Left ventricle myocardium inferior (tissue), 1 donor: ENCODE measurements around the gene ADAMTSL2. TPM values are rescaled to one million over a fixed set of nuclear protein-coding genes. Genes with fewer than 3 reads are reported as not detected.

Experiments
- DNase-seq: peaks from one replicate; pipeline ENCODE4 v3.0.0-alpha.2; 2020
- H3K27ac ChIP-seq: fragments of 200-600 bp; replicated peaks from 2 replicates; pipeline ENCODE4 v1.8.0; 2021
- H3K27me3 ChIP-seq: fragments of 200-600 bp; 2 replicates; pipeline ENCODE4 v1.8.0; 2021; ENCODE audit warnings: low read depth
- H3K36me3 ChIP-seq: fragments of 200-600 bp; 2 replicates; pipeline ENCODE4 v1.8.0; 2021
- H3K4me1 ChIP-seq: fragments of 200-600 bp; 2 replicates; pipeline ENCODE4 v1.8.0; 2021
- H3K4me3 ChIP-seq: fragments of 200-600 bp; 2 replicates; pipeline ENCODE4 v1.8.0; 2021; ENCODE audit warnings: mild to moderate bottlenecking, moderate library complexity
- H3K9me3 ChIP-seq: fragments of 200-600 bp; replicated peaks from 2 replicates; pipeline ENCODE4 v1.8.0; 2021
- CTCF ChIP-seq: fragments of 200-600 bp; IDR thresholded peaks from 2 replicates; pipeline ENCODE4 v1.8.0; 2021; ENCODE audit warnings: antibody characterized with exemption, mild to moderate bottlenecking, borderline replicate concordance
- intact Hi-C: fragments of 100-400 bp; cut with micrococcal nuclease; formaldehyde crosslinking; loops from one replicate; pipeline ENCODE4 v1.11.0; 2022
- total RNA-seq: library from RNA; stranded (reverse); fragmentation: NEBNext Ultra II Directional; extraction: Animal tissue kit (Norgen Biotek cat#: 25700); gene quantifications from one replicate; pipeline ENCODE4 v1.2.1, GENCODE V29; 2021
- donor health status: DM: no; HTN: yes; CAD: no; lungs with severe emphysema.

Gene ADAMTSL2
- total RNA-seq, 1 donor from 2014 or later = 6.0 TPM

GRCh38 chr9:133610845-133611244 is 76.3 kb downstream of the ADAMTSL2 start:
- H3K27ac ChIP-seq = no peak overlapping the region
- no peaks in the 10 kb centered on the region for H3K4me1 ChIP-seq
- no peak overlapping the region for H3K4me3 ChIP-seq
- no peak for TF ChIP-seq CTCF
- intact Hi-C loops = no loop called here
- no peaks in the 10 kb centered on the region for H3K9me3 ChIP-seq
- H3K27me3 ChIP-seq = peaks cover 100% of the 10 kb centered on the region
- H3K36me3 ChIP-seq = no peaks in the 10 kb centered on the region
- no peak for DNase-seq

- Histone ChIP-seq H3K36me3 (no peaks in the 10 kb centered on the region), H3K4me1 (no peaks in the 10 kb centered on the region), H3K27me3 (peaks cover 100% of the 10 kb centered on the region), H3K4me3 (no peak overlapping the region), H3K9me3 (no peaks in the 10 kb centered on the region), H3K27ac (no peak overlapping the region)
- no peak for DNase-seq
- no peak for TF ChIP-seq CTCF
- intact Hi-C loops = no loop called here
These were observed 77.5 kb downstream of the ADAMTSL2 start for GRCh38 chr9:133612051-133612450.

GRCh38 chr9:133612816-133613215 is 78.3 kb downstream of the ADAMTSL2 start:
- no peak overlapping the region for H3K4me3 ChIP-seq
- intact Hi-C loops = no loop called here
- H3K27me3 ChIP-seq = peaks cover 100% of the 10 kb centered on the region
- peak; percentile 6 for DNase-seq
- no peaks in the 10 kb centered on the region for H3K4me1 ChIP-seq
- TF ChIP-seq CTCF = no peak
- H3K27ac ChIP-seq = no peak overlapping the region
- H3K36me3 ChIP-seq = no peaks in the 10 kb centered on the region
- H3K9me3 ChIP-seq = no peaks in the 10 kb centered on the region

- intact Hi-C loops = no loop called here
- no peak for TF ChIP-seq CTCF
- peaks cover 100% of the 10 kb centered on the region for H3K27me3 ChIP-seq
These were observed 78.9 kb downstream of the ADAMTSL2 start for GRCh38 chr9:133613432-133613831.

DNA sequence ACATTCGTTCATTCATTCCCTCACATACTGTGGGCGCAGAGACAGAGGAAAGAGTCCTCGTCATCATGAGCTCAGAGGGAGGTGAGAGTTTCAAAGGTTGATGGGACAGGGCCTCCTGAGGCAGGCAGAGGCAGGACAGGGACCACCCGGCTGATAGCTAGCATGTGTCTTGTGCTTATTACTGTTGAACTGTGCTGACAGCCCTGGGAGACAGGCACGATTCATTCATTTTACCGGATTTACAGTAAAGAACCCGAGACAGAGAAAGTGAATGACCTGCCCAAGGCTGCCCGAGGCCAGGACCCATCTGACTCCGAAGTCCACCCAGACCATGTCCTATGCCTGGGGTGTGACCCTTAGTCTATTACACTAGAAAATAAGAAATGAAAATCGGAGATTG is 79.6 kb downstream of the ADAMTSL2 start:
- peak; percentile 1 for DNase-seq
- H3K4me1 ChIP-seq = no peaks in the 10 kb centered on the region
- TF ChIP-seq CTCF = no peak
- no peak overlapping the region for H3K4me3 ChIP-seq
- intact Hi-C loops = no loop called here
- no peaks in the 10 kb centered on the region for H3K36me3 ChIP-seq
- no peaks in the 10 kb centered on the region for H3K9me3 ChIP-seq
- H3K27me3 ChIP-seq = peaks cover 100% of the 10 kb centered on the region
- H3K27ac ChIP-seq = no peak overlapping the region

More at GRCh38 chr9:133613432-133613831, 78.9 kb downstream of the ADAMTSL2 start:
- DNase-seq = peak; percentile 3
- no peaks in the 10 kb centered on the region for H3K9me3 ChIP-seq
- H3K4me3 ChIP-seq = no peak overlapping the region
- H3K36me3 ChIP-seq = no peaks in the 10 kb centered on the region
- no peak overlapping the region for H3K27ac ChIP-seq
- H3K4me1 ChIP-seq = no peaks in the 10 kb centered on the region

- no peaks in the 10 kb centered on the region for H3K36me3 ChIP-seq
- DNase-seq = no peak
- peaks cover 100% of the 10 kb centered on the region for H3K27me3 ChIP-seq
- TF ChIP-seq CTCF = no peak
- no peak overlapping the region for H3K4me3 ChIP-seq
- H3K4me1 ChIP-seq = no peaks in the 10 kb centered on the region
- no peaks in the 10 kb centered on the region for H3K9me3 ChIP-seq
- intact Hi-C loops = no loop called here
- no peak overlapping the region for H3K27ac ChIP-seq
These were observed 80.2 kb downstream of the ADAMTSL2 start for GRCh38 chr9:133614678-133615077.
